ENCODE results near the gene TCF15. TPM values are rescaled to one million over a fixed set of nuclear protein-coding genes. Genes with fewer than 3 reads are reported as not detected.
A peak's percentile ranks its signal among the peaks of the same experiment; 100 is the strongest.

The TCF15 gene
- total and polyA plus RNA-seq, 2 of the 13 experiments (the other 11 are each of a cell fraction or from before 2014, with no cell fraction given): not detected

GRCh38 chr20:645318-646106, 35.4 kb upstream of the TCF15 start (continued):
- peak; percentile 72; the same call in 1 of the 2 replicates for TF ChIP-seq ZBTB20 (CRISPR knock-in tag; IDR thresholded peaks at IDR 0.05; ENCODE audit: borderline replicate concordance, low read depth)
- TF ChIP-seq CHCHD3 (CRISPR knock-in tag; IDR thresholded peaks at IDR 0.05): no peak
- TF ChIP-seq ZNF724P (CRISPR knock-in tag; IDR thresholded peaks at IDR 0.05; ENCODE audit: borderline replicate concordance): no peak; the same call in 1 of the 2 replicates
- 0 out of 2 replicates have a peak, but pooled peaks have one; percentile 48 for TF ChIP-seq RFXAP (CRISPR knock-in tag; IDR thresholded peaks at IDR 0.05; ENCODE audit: borderline replicate concordance)
- no peak for TF ChIP-seq RARG (CRISPR knock-in tag; IDR thresholded peaks at IDR 0.05; ENCODE audit: low read depth)
- TF ChIP-seq KLF16 (CRISPR knock-in tag; IDR thresholded peaks at IDR 0.05): peak in 1 of 2 experiments; percentile 60; a peak in 1 of 4 replicates
- no peak for TF ChIP-seq SSRP1 (CRISPR knock-in tag; IDR thresholded peaks at IDR 0.05)
- TF ChIP-seq SKI (IDR thresholded peaks at IDR 0.05; ENCODE audit: partially characterized antibody): peak; percentile 84
- no peak for TF ChIP-seq ZNF770 (CRISPR knock-in tag; IDR thresholded peaks at IDR 0.05)
- TF ChIP-seq ETS1 (CRISPR knock-in tag; IDR thresholded peaks at IDR 0.05): no peak
- TF ChIP-seq ZNF263 (CRISPR knock-in tag; IDR thresholded peaks at IDR 0.05): peak; percentile 87
- peak; percentile 96 for TF ChIP-seq ZBTB7B (CRISPR knock-in tag; IDR thresholded peaks at IDR 0.05)
- TF ChIP-seq PRDM4 (CRISPR knock-in tag; IDR thresholded peaks at IDR 0.05; ENCODE audit: borderline replicate concordance): no peak; the same call in 1 of the 2 replicates
- TF ChIP-seq HNF1A (IDR thresholded peaks at IDR 0.05; ENCODE audit: low read depth): peak; percentile 68
- peak; percentile 76; the same call in 1 of the 2 replicates for TF ChIP-seq HNF1A (CRISPR knock-in tag; IDR thresholded peaks at IDR 0.05; ENCODE audit: borderline replicate concordance)
- TF ChIP-seq POGZ (CRISPR knock-in tag; IDR thresholded peaks at IDR 0.05): peak; percentile 94
- no peak for TF ChIP-seq MTF1 (CRISPR knock-in tag; IDR thresholded peaks at IDR 0.05)
- 0 out of 2 replicates have a peak, but pooled peaks have one; percentile 75 for TF ChIP-seq PCBP1 (IDR thresholded peaks at IDR 0.05; ENCODE audit: borderline replicate concordance, low read depth, low read length)
- TF ChIP-seq RBFOX2 (IDR thresholded peaks at IDR 0.05; ENCODE audit: low read depth, low read length): peak; percentile 36; the same call in 1 of the 2 replicates

All from HepG2 (cell line).